ENCODE data around the gene IL16.

IL16 gene

DNA sequence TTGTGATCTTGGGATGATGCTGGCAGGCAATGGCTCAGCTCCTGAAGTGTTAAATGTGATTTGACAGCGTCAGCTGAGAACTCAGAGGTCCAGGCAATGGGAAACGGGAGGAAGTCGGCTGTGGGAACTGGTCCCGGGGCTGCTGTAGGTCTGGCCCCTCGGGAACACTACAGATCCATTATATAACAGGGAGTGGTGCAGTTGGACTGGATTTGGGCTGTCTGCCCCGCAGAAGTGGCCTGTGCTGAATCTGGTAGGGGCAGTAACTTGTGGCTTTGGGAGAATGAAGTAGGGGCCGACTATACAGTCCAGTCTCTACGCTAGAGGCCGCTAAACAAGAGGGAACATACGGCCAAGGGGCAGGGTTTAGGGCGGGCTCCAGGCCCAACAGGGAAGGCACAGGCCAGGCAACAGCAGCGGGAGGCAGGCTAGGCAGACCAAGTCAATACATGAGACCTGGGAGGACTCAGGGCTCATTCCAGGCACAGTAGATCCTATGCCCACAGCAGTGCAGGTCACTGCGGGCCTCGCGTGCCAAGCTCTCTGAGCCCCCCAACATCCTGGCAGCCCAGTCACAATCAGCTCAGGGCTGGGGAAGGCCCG is 20.3 kb upstream of the IL16 start:
- ChIA-PET POLR2A (no interaction called here), CTCF (no interaction called here)
- DNase-seq (ENCODE audit: extremely low spot score): no peak
- TF ChIP-seq, protein P1, sequence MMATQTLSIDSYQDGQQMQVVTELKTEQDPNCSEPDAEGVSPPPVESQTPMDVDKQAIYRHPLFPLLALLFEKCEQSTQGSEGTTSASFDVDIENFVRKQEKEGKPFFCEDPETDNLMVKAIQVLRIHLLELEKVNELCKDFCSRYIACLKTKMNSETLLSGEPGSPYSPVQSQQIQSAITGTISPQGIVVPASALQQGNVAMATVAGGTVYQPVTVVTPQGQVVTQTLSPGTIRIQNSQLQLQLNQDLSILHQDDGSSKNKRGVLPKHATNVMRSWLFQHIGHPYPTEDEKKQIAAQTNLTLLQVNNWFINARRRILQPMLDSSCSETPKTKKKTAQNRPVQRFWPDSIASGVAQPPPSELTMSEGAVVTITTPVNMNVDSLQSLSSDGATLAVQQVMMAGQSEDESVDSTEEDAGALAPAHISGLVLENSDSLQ (IDR thresholded peaks at IDR 0.05): no peak
- TF ChIP-seq TARDBP (IDR thresholded peaks at IDR 0.05): no peak
- TF ChIP-seq NFRKB (IDR thresholded peaks at IDR 0.05): no peak
- TF ChIP-seq LEF1 (IDR thresholded peaks at IDR 0.05; ENCODE audit: borderline replicate concordance): no peak
- no peak for TF ChIP-seq CTBP1 (IDR thresholded peaks at IDR 0.05; ENCODE audit: borderline replicate concordance)
- TF ChIP-seq BHLHE40 (IDR thresholded peaks at IDR 0.05; ENCODE audit: borderline replicate concordance): no peak
- no peak for TF ChIP-seq FOXA1 (IDR thresholded peaks at IDR 0.05)
- no peak for TF ChIP-seq SP1 (IDR thresholded peaks at IDR 0.05)
- TF ChIP-seq HDGF (IDR thresholded peaks at IDR 0.05; ENCODE audit: borderline replicate concordance): no peak
- no peak for TF ChIP-seq FOXM1 (IDR thresholded peaks at IDR 0.05; ENCODE audit: borderline replicate concordance)
- no peak for TF ChIP-seq ARNT (IDR thresholded peaks at IDR 0.05)
- no peak for TF ChIP-seq ZNF384 (IDR thresholded peaks at IDR 0.05)
- TF ChIP-seq L3MBTL2 (conservative IDR thresholded peaks at IDR 0.05): no peak
- TF ChIP-seq SUZ12 (IDR thresholded peaks at IDR 0.05): no peak
- no peak for TF ChIP-seq ELF4 (IDR thresholded peaks at IDR 0.05)
- no peak for TF ChIP-seq FOXK2 (IDR thresholded peaks at IDR 0.05)

DNA sequence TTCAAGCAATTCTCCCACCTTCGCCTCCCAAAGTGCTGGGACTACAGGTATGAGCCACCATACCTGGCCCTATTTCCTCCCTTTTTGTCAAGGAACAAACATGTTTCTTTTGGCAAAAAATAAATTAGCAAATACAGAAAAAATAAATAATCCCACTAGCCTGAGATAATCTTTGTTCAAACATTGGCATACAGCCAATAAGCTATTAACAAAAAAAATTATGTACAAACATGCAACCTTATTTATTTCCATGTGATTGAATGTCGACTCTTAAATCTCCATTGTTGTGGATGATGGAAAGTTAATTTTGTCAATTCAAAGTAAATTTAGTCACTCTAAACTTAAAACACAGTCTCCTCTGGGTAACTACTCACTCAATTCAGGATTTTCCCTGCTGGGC is 18.3 kb upstream of the IL16 start:
- POLR2A ChIA-PET: no interaction called here
- no peak for DNase-seq (ENCODE audit: extremely low spot score)
- TF ChIP-seq NFRKB (IDR thresholded peaks at IDR 0.05): no peak
- TF ChIP-seq L3MBTL2 (conservative IDR thresholded peaks at IDR 0.05): no peak
- TF ChIP-seq FOXM1 (IDR thresholded peaks at IDR 0.05; ENCODE audit: borderline replicate concordance): no peak
- TF ChIP-seq ZNF384 (IDR thresholded peaks at IDR 0.05): no peak
- TF ChIP-seq, protein P1 (IDR thresholded peaks at IDR 0.05): no peak
- TF ChIP-seq LEF1 (IDR thresholded peaks at IDR 0.05; ENCODE audit: borderline replicate concordance): no peak
- TF ChIP-seq CTBP1 (IDR thresholded peaks at IDR 0.05; ENCODE audit: borderline replicate concordance): no peak
- no peak for TF ChIP-seq BHLHE40 (IDR thresholded peaks at IDR 0.05; ENCODE audit: borderline replicate concordance)
- no peak for TF ChIP-seq FOXA1 (IDR thresholded peaks at IDR 0.05)
- no peak for TF ChIP-seq SP1 (IDR thresholded peaks at IDR 0.05)
- no peak for TF ChIP-seq SUZ12 (IDR thresholded peaks at IDR 0.05)
- TF ChIP-seq ELF4 (IDR thresholded peaks at IDR 0.05): no peak
- CTCF ChIA-PET: interaction anchor here (2.7 kb wide), 1 partner anchor 88 kb away, joined by 12 read pairs; no protein-coding TSS in a partner anchor

DNA sequence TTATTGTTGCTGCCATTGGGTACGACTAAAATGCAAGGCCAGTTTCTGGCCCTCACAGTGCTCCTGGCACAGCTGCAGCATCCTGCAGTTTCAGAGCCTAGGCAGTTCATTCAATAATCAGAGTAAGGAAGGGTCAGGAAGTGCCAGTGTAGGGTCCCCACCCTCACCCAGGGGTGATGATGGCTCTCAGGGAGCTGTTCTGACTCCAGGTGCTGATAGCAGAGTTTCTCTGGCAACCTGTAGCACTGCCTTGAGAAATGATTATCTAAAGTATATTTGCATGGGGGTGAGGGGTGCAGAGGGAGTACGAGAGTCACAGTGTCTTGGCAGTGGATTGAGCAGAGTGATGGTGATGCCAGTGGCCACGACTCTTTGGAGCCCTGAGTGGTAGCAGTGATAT is 15.5 kb upstream of the IL16 start:
- no peak for DNase-seq (ENCODE audit: extremely low spot score)
- POLR2A ChIA-PET: no interaction called here
- CTCF ChIA-PET: no interaction called here
- TF ChIP-seq NFRKB (IDR thresholded peaks at IDR 0.05): no peak
- TF ChIP-seq, protein P1 (IDR thresholded peaks at IDR 0.05): no peak
- no peak for TF ChIP-seq SUZ12 (IDR thresholded peaks at IDR 0.05)

DNA sequence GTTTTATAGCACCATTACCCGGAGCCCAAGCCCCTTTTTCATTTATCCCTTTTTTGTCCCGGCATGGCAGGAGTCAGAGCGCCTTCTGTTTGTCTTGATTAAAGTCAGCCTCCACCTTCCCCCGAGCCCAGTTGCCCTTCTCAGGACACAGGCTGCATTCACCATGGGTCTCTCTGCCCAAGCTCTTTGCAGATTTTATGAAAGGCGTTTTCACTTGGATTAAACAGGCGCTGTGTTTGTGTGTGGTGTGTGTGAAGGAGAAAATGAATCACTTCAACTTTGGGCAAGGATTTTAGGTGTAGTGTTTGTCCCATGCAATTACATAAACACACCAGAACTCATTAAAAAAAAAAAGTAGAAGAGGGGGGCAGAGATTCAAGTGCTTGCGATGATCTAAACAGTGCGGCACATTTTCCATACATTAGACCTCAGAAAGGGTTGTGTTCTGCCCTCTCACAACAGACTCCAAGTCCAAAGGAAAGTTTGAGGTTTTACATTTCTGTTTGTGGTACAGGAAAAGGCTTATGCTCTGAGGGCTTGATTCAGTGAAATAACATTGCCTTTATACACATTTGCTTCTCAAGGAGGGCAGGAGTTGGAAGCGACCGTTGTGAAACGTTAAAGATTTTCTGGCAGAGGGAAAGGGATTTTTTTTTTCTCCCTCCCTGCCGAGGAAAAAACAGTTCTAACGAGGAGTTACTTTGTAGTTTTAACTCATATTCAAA is 14.5 kb upstream of the IL16 start:
- ChIA-PET CTCF (interaction anchor here (1.7 kb wide), 1 partner anchor 84 kb away, joined by 10 read pairs; no protein-coding TSS in a partner anchor), POLR2A (interaction anchor here (1.0 kb wide), 1 partner anchor 79 kb away, joined by 3 read pairs; no protein-coding TSS in a partner anchor)
- TF ChIP-seq ZNF384 (IDR thresholded peaks at IDR 0.05): no peak
- no peak for TF ChIP-seq BHLHE40 (IDR thresholded peaks at IDR 0.05; ENCODE audit: borderline replicate concordance)
- TF ChIP-seq CTBP1 (IDR thresholded peaks at IDR 0.05; ENCODE audit: borderline replicate concordance): no peak
- no peak for TF ChIP-seq LEF1 (IDR thresholded peaks at IDR 0.05; ENCODE audit: borderline replicate concordance)
- no peak for TF ChIP-seq FOXK2 (IDR thresholded peaks at IDR 0.05)
- no peak for DNase-seq (ENCODE audit: extremely low spot score)

DNA sequence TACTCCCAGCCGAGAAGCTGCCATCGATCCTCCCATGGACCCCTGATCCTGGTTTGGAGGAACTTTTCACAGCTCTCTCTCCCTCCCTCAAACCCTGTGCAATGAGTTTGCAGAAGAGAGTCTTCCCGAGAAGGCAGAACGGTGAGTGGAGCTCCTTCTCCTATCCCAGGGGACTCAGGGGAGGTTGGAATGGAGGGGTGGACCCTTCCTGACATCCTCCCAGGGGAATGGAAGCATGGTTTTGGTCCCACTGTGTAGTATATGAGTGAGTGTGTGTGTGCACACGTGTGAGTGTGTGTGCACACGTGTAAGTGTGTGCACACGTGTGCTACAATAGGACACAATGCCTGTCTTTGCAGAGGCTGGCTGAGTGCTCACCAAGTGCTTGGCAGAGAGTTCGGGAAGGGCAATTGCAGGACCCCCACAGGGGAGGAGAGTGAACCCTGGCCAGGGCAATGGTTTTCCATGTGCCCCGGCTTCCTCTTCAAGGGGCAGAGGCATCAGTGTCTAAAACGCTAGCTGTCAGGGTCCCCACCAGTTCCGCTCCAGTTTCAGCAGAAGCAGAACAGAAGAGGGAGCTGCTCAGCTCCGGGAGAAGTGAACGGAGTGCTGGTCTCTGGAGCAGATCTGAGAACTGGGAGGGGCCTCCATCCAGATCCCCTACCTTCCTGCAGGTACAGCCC is 13.8 kb upstream of the IL16 start:
- no peak for DNase-seq (ENCODE audit: extremely low spot score)
- TF ChIP-seq NFRKB (IDR thresholded peaks at IDR 0.05): no peak
- no peak for TF ChIP-seq SP1 (IDR thresholded peaks at IDR 0.05)
- TF ChIP-seq LEF1 (IDR thresholded peaks at IDR 0.05; ENCODE audit: borderline replicate concordance): no peak
- no peak for TF ChIP-seq FOXK2 (IDR thresholded peaks at IDR 0.05)
- TF ChIP-seq ARNT (IDR thresholded peaks at IDR 0.05): no peak
- TF ChIP-seq HDGF (IDR thresholded peaks at IDR 0.05; ENCODE audit: borderline replicate concordance): no peak
- no peak for TF ChIP-seq L3MBTL2 (conservative IDR thresholded peaks at IDR 0.05)
- no peak for TF ChIP-seq FOXA1 (IDR thresholded peaks at IDR 0.05)
- TF ChIP-seq, protein P1 (IDR thresholded peaks at IDR 0.05): no peak
- no peak for TF ChIP-seq BHLHE40 (IDR thresholded peaks at IDR 0.05; ENCODE audit: borderline replicate concordance)
- TF ChIP-seq TARDBP (IDR thresholded peaks at IDR 0.05): no peak
- ChIA-PET POLR2A (interaction anchor here (1.0 kb wide), 1 partner anchor 78 kb away, joined by 3 read pairs; no protein-coding TSS in a partner anchor), CTCF (interaction anchor here (1.7 kb wide), 1 partner anchor 83 kb away, joined by 10 read pairs; no protein-coding TSS in a partner anchor)
